Measurements from ENCODE around the gene PTPRJ.

PTPRJ gene

GRCh38 chr11:48058064-48058463 is 77.7 kb downstream of the PTPRJ start:
- H3K27ac ChIP-seq (ENCODE audit: insufficient read depth, low read length, poor library complexity, severe bottlenecking) = no peak overlapping the region
- no peaks in the 10 kb centered on the region for H3K27me3 ChIP-seq (replicated peaks; ENCODE audit: control insufficient read depth, insufficient read depth, low read length, poor library complexity, severe bottlenecking)
- no peaks in the 10 kb centered on the region for H3K36me3 ChIP-seq (ENCODE audit: control insufficient read depth, insufficient read depth, low read length)
- peaks cover 52% of the 10 kb centered on the region for H3K4me1 ChIP-seq (ENCODE audit: control insufficient read depth, insufficient read depth, low read length, poor library complexity, severe bottlenecking)
- H3K9me3 ChIP-seq (ENCODE audit: control insufficient read depth, low read length) = no peaks in the 10 kb centered on the region
- no peak overlapping the region for H3K4me3 ChIP-seq (ENCODE audit: insufficient read depth, low read depth, low read length, poor library complexity, severe bottlenecking)
- no peak for DNase-seq

GRCh38 chr11:48058788-48059187 is 78.4 kb downstream of the PTPRJ start:
- no peaks in the 10 kb centered on the region for H3K27me3 ChIP-seq (replicated peaks; ENCODE audit: control insufficient read depth, insufficient read depth, low read length, poor library complexity, severe bottlenecking)
- no peak overlapping the region for H3K27ac ChIP-seq (ENCODE audit: insufficient read depth, low read length, poor library complexity, severe bottlenecking)
- DNase-seq = no peak
- H3K4me3 ChIP-seq (ENCODE audit: insufficient read depth, low read depth, low read length, poor library complexity, severe bottlenecking) = no peak overlapping the region
- no peaks in the 10 kb centered on the region for H3K9me3 ChIP-seq (ENCODE audit: control insufficient read depth, low read length)
- H3K36me3 ChIP-seq (ENCODE audit: control insufficient read depth, insufficient read depth, low read length) = no peaks in the 10 kb centered on the region
- H3K4me1 ChIP-seq (ENCODE audit: control insufficient read depth, insufficient read depth, low read length, poor library complexity, severe bottlenecking) = peaks cover 52% of the 10 kb centered on the region

- no peak overlapping the region for H3K4me3 ChIP-seq (ENCODE audit: insufficient read depth, low read depth, low read length, poor library complexity, severe bottlenecking)
- no peaks in the 10 kb centered on the region for H3K36me3 ChIP-seq (ENCODE audit: control insufficient read depth, insufficient read depth, low read length)
- H3K4me1 ChIP-seq (ENCODE audit: control insufficient read depth, insufficient read depth, low read length, poor library complexity, severe bottlenecking) = peaks cover 20% of the 10 kb centered on the region
- no peaks in the 10 kb centered on the region for H3K27me3 ChIP-seq (replicated peaks; ENCODE audit: control insufficient read depth, insufficient read depth, low read length, poor library complexity, severe bottlenecking)
- no peak overlapping the region for H3K27ac ChIP-seq (ENCODE audit: insufficient read depth, low read length, poor library complexity, severe bottlenecking)
- no peaks in the 10 kb centered on the region for H3K9me3 ChIP-seq (ENCODE audit: control insufficient read depth, low read length)
- no peak for DNase-seq
These were observed 82.3 kb downstream of the PTPRJ start for GRCh38 chr11:48062649-48063048.

GRCh38 chr11:48063424-48063978 is 83.1 kb downstream of the PTPRJ start:
- DNase-seq = no peak
- no peaks in the 10 kb centered on the region for H3K27me3 ChIP-seq (replicated peaks; ENCODE audit: control insufficient read depth, insufficient read depth, low read length, poor library complexity, severe bottlenecking)
- peaks cover 11% of the 10 kb centered on the region for H3K4me1 ChIP-seq (ENCODE audit: control insufficient read depth, insufficient read depth, low read length, poor library complexity, severe bottlenecking)
- no peaks in the 10 kb centered on the region for H3K36me3 ChIP-seq (ENCODE audit: control insufficient read depth, insufficient read depth, low read length)
- no peak overlapping the region for H3K27ac ChIP-seq (ENCODE audit: insufficient read depth, low read length, poor library complexity, severe bottlenecking)
- no peaks in the 10 kb centered on the region for H3K9me3 ChIP-seq (ENCODE audit: control insufficient read depth, low read length)
- H3K4me3 ChIP-seq (ENCODE audit: insufficient read depth, low read depth, low read length, poor library complexity, severe bottlenecking) = no peak overlapping the region

- H3K27me3 ChIP-seq (replicated peaks; ENCODE audit: control insufficient read depth, insufficient read depth, low read length, poor library complexity, severe bottlenecking) = no peaks in the 10 kb centered on the region
- no peaks in the 10 kb centered on the region for H3K9me3 ChIP-seq (ENCODE audit: control insufficient read depth, low read length)
- no peak overlapping the region for H3K27ac ChIP-seq (ENCODE audit: insufficient read depth, low read length, poor library complexity, severe bottlenecking)
- peaks cover 7% of the 10 kb centered on the region for H3K4me1 ChIP-seq (ENCODE audit: control insufficient read depth, insufficient read depth, low read length, poor library complexity, severe bottlenecking)
- peaks cover 4% of the 10 kb centered on the region for H3K36me3 ChIP-seq (ENCODE audit: control insufficient read depth, insufficient read depth, low read length)
- H3K4me3 ChIP-seq (ENCODE audit: insufficient read depth, low read depth, low read length, poor library complexity, severe bottlenecking) = no peak overlapping the region
- no peak for DNase-seq
These were observed 83.9 kb downstream of the PTPRJ start for GRCh38 chr11:48064306-48064705.

GRCh38 chr11:48066881-48067800 is 86.8 kb downstream of the PTPRJ start:
- H3K27me3 ChIP-seq (replicated peaks; ENCODE audit: control insufficient read depth, insufficient read depth, low read length, poor library complexity, severe bottlenecking) = no peaks in the 10 kb centered on the region
- H3K36me3 ChIP-seq (ENCODE audit: control insufficient read depth, insufficient read depth, low read length) = peaks cover 4% of the 10 kb centered on the region
- H3K4me3 ChIP-seq (ENCODE audit: insufficient read depth, low read depth, low read length, poor library complexity, severe bottlenecking) = no peak overlapping the region
- H3K4me1 ChIP-seq (ENCODE audit: control insufficient read depth, insufficient read depth, low read length, poor library complexity, severe bottlenecking) = no peaks in the 10 kb centered on the region
- DNase-seq = no peak
- H3K9me3 ChIP-seq (ENCODE audit: control insufficient read depth, low read length) = no peaks in the 10 kb centered on the region
- no peak overlapping the region for H3K27ac ChIP-seq (ENCODE audit: insufficient read depth, low read length, poor library complexity, severe bottlenecking)

GRCh38 chr11:48073031-48073861 is 92.9 kb downstream of the PTPRJ start:
- H3K36me3 ChIP-seq (ENCODE audit: control insufficient read depth, insufficient read depth, low read length) = peaks cover 4% of the 10 kb centered on the region
- no peak for DNase-seq
- no peak overlapping the region for H3K27ac ChIP-seq (ENCODE audit: insufficient read depth, low read length, poor library complexity, severe bottlenecking)
- no peaks in the 10 kb centered on the region for H3K4me1 ChIP-seq (ENCODE audit: control insufficient read depth, insufficient read depth, low read length, poor library complexity, severe bottlenecking)
- H3K9me3 ChIP-seq (ENCODE audit: control insufficient read depth, low read length) = no peaks in the 10 kb centered on the region
- no peak overlapping the region for H3K4me3 ChIP-seq (ENCODE audit: insufficient read depth, low read depth, low read length, poor library complexity, severe bottlenecking)
- no peaks in the 10 kb centered on the region for H3K27me3 ChIP-seq (replicated peaks; ENCODE audit: control insufficient read depth, insufficient read depth, low read length, poor library complexity, severe bottlenecking)

GRCh38 chr11:48074425-48075181 is 94.2 kb downstream of the PTPRJ start:
- H3K4me3 ChIP-seq (ENCODE audit: insufficient read depth, low read depth, low read length, poor library complexity, severe bottlenecking) = no peak overlapping the region
- no peaks in the 10 kb centered on the region for H3K9me3 ChIP-seq (ENCODE audit: control insufficient read depth, low read length)
- DNase-seq = no peak
- H3K36me3 ChIP-seq (ENCODE audit: control insufficient read depth, insufficient read depth, low read length) = no peaks in the 10 kb centered on the region
- H3K4me1 ChIP-seq (ENCODE audit: control insufficient read depth, insufficient read depth, low read length, poor library complexity, severe bottlenecking) = no peaks in the 10 kb centered on the region
- H3K27ac ChIP-seq (ENCODE audit: insufficient read depth, low read length, poor library complexity, severe bottlenecking) = no peak overlapping the region
- no peaks in the 10 kb centered on the region for H3K27me3 ChIP-seq (replicated peaks; ENCODE audit: control insufficient read depth, insufficient read depth, low read length, poor library complexity, severe bottlenecking)

- no peak overlapping the region for H3K27ac ChIP-seq (ENCODE audit: insufficient read depth, low read length, poor library complexity, severe bottlenecking)
- H3K36me3 ChIP-seq (ENCODE audit: control insufficient read depth, insufficient read depth, low read length) = no peaks in the 10 kb centered on the region
- H3K27me3 ChIP-seq (replicated peaks; ENCODE audit: control insufficient read depth, insufficient read depth, low read length, poor library complexity, severe bottlenecking) = no peaks in the 10 kb centered on the region
- H3K4me3 ChIP-seq (ENCODE audit: insufficient read depth, low read depth, low read length, poor library complexity, severe bottlenecking) = no peak overlapping the region
- no peak for DNase-seq
- H3K4me1 ChIP-seq (ENCODE audit: control insufficient read depth, insufficient read depth, low read length, poor library complexity, severe bottlenecking) = no peaks in the 10 kb centered on the region
- H3K9me3 ChIP-seq (ENCODE audit: control insufficient read depth, low read length) = no peaks in the 10 kb centered on the region
These were observed 95.3 kb downstream of the PTPRJ start for GRCh38 chr11:48075637-48076036.
